Nephron (organoid): Measurements from ENCODE around the gene KRT72.

Experiments used
- H3K27ac Mint-ChIP-seq, 3 experiments: 2 replicates each; pipeline ENCODE4 v1.8.0; 2020; ENCODE audit warnings: mixed read lengths in 3 of 3, mild to moderate bottlenecking in 2 of 3, moderate library complexity in 1 of 3
- H3K27me3 Mint-ChIP-seq: 2 replicates; pipeline ENCODE4 v1.8.0; 2021; ENCODE audit warnings: low read depth, mild to moderate bottlenecking, moderate library complexity, mixed read lengths
- H3K36me3 Mint-ChIP-seq: 2 replicates; pipeline ENCODE4 v1.8.0; 2020; ENCODE audit warnings: low read depth, mixed read lengths
- H3K4me1 Mint-ChIP-seq: 2 replicates; pipeline ENCODE4 v1.8.0; 2020; ENCODE audit warnings: mixed read lengths
- H3K4me3 Mint-ChIP-seq, 3 experiments: 2 replicates each; pipeline ENCODE4 v1.8.0; 2020; ENCODE audit warnings: mild to moderate bottlenecking in 3 of 3, mixed read lengths in 3 of 3, moderate library complexity in 2 of 3
- H3K9me3 Mint-ChIP-seq: 2 replicates; pipeline ENCODE4 v1.8.0; 2020; ENCODE audit warnings: mixed read lengths
- TF ChIP-seq, protein P1 (sequence below), 3 experiments: fragments of 200-600 bp; sonication (generic); IDR thresholded peaks; one replicate each; pipeline ENCODE4 v1.5.0; 2021; ENCODE audit warnings: antibody characterized with exemption in 3 of 3; ENCODE audit not compliant: unreplicated experiment in 3 of 3

The KRT72 gene

DNA sequence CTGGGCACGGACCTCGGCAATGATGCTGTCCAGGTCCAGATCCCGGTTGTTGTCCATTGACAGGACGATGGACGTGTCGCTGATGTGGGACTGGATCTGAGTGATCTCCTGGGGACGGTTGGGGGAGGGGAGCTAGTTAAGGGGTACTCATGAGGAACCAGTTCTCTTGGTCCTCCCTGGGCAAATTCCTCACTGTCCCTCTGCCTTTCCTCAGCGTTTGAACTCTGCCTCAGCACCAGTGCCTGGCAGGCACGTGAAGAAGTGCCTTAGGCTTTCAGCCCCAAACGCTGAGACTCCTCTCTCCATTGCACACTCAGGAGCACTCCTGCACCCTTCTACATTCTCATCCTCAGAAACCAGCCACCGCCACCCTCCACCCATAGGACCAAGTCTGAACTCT, 9.7 kb downstream of the KRT72 start:
- Mint-ChIP-seq H3K36me3 (no peaks in the 10 kb centered on the region), H3K27me3 (peaks cover 38% of the 10 kb centered on the region), H3K4me1 (no peaks in the 10 kb centered on the region), H3K4me3 (no peak overlapping the region), H3K27ac (no peak overlapping the region), H3K9me3 (no peaks in the 10 kb centered on the region)
- TF ChIP-seq, protein P1, sequence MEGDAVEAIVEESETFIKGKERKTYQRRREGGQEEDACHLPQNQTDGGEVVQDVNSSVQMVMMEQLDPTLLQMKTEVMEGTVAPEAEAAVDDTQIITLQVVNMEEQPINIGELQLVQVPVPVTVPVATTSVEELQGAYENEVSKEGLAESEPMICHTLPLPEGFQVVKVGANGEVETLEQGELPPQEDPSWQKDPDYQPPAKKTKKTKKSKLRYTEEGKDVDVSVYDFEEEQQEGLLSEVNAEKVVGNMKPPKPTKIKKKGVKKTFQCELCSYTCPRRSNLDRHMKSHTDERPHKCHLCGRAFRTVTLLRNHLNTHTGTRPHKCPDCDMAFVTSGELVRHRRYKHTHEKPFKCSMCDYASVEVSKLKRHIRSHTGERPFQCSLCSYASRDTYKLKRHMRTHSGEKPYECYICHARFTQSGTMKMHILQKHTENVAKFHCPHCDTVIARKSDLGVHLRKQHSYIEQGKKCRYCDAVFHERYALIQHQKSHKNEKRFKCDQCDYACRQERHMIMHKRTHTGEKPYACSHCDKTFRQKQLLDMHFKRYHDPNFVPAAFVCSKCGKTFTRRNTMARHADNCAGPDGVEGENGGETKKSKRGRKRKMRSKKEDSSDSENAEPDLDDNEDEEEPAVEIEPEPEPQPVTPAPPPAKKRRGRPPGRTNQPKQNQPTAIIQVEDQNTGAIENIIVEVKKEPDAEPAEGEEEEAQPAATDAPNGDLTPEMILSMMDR (IDR thresholded peaks at IDR 0.05; ENCODE audit: unreplicated experiment in 3 of 3) = no peak

- no peak overlapping the region for H3K4me3 Mint-ChIP-seq
- no peaks in the 10 kb centered on the region for H3K9me3 Mint-ChIP-seq
- H3K36me3 Mint-ChIP-seq = no peaks in the 10 kb centered on the region
- H3K27ac Mint-ChIP-seq = no peak overlapping the region
- TF ChIP-seq, protein P1 (IDR thresholded peaks at IDR 0.05; ENCODE audit: unreplicated experiment in 3 of 3) = no peak
- peaks cover 31% of the 10 kb centered on the region for H3K27me3 Mint-ChIP-seq
- H3K4me1 Mint-ChIP-seq = no peaks in the 10 kb centered on the region
Observed at GRCh38 chr12:52590021-52590420, 11.2 kb downstream of the KRT72 start.

GRCh38 chr12:52587563-52587962, 13.7 kb downstream of the KRT72 start:
- Mint-ChIP-seq H3K4me1 (no peaks in the 10 kb centered on the region), H3K9me3 (no peaks in the 10 kb centered on the region), H3K27ac (no peak overlapping the region), H3K4me3 (no peak overlapping the region), H3K27me3 (peaks cover 27% of the 10 kb centered on the region), H3K36me3 (no peaks in the 10 kb centered on the region)
- TF ChIP-seq, protein P1 (IDR thresholded peaks at IDR 0.05; ENCODE audit: unreplicated experiment in 3 of 3) = no peak

GRCh38 chr12:52585946-52586345, 15.3 kb downstream of the KRT72 start:
- no peak overlapping the region for H3K4me3 Mint-ChIP-seq
- TF ChIP-seq, protein P1 (IDR thresholded peaks at IDR 0.05; ENCODE audit: unreplicated experiment in 3 of 3) = no peak

GRCh38 chr12:52585066-52585465, 16.2 kb downstream of the KRT72 start:
- H3K27me3 Mint-ChIP-seq = peaks cover 23% of the 10 kb centered on the region
- H3K4me3 Mint-ChIP-seq = no peak overlapping the region
- no peak overlapping the region for H3K27ac Mint-ChIP-seq
- peaks cover 2% of the 10 kb centered on the region for H3K4me1 Mint-ChIP-seq
- H3K36me3 Mint-ChIP-seq = no peaks in the 10 kb centered on the region
- TF ChIP-seq, protein P1 (IDR thresholded peaks at IDR 0.05; ENCODE audit: unreplicated experiment in 3 of 3) = no peak
- no peaks in the 10 kb centered on the region for H3K9me3 Mint-ChIP-seq

More at GRCh38 chr12:52585946-52586345, 15.3 kb downstream of the KRT72 start:
- no peaks in the 10 kb centered on the region for H3K4me1 Mint-ChIP-seq
- no peaks in the 10 kb centered on the region for H3K36me3 Mint-ChIP-seq
- H3K27ac Mint-ChIP-seq = no peak overlapping the region
- peaks cover 19% of the 10 kb centered on the region for H3K27me3 Mint-ChIP-seq
- no peaks in the 10 kb centered on the region for H3K9me3 Mint-ChIP-seq

DNA sequence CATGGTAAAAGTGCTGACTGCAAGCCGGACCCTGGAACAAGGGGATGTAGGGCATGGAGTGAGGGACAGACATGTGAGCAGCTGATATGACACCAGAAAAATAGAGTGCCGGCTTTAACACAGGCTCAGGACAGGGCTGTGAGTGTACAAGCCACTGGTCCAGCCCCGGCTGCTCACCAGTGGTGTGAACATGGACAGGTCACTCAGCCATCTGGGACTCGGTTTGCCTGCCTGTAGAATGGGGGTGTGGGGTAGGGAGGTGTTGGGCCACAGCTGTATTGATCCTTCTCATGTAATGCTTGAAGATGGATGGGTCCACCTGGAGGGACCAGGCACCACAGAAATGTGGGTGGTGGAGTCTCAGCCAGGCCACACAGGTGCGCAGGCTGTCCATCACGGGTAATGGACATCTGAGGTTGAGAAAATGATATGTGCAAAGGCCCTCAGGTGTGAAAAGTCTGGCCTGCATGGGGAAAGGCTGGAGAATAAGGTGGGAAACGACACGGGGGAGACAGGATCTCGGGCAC, 17.0 kb downstream of the KRT72 start:
- Mint-ChIP-seq H3K9me3 (no peaks in the 10 kb centered on the region), H3K27ac (no peak overlapping the region), H3K4me3 (no peak overlapping the region), H3K4me1 (peaks cover 5% of the 10 kb centered on the region), H3K36me3 (no peaks in the 10 kb centered on the region), H3K27me3 (peaks cover 24% of the 10 kb centered on the region)
- TF ChIP-seq, protein P1 (IDR thresholded peaks at IDR 0.05; ENCODE audit: unreplicated experiment in 3 of 3) = no peak
